Measurements from ENCODE around the gene CADM2.
A peak's percentile ranks its signal among the peaks of the same experiment; 100 is the strongest.

CADM2 gene

DNA sequence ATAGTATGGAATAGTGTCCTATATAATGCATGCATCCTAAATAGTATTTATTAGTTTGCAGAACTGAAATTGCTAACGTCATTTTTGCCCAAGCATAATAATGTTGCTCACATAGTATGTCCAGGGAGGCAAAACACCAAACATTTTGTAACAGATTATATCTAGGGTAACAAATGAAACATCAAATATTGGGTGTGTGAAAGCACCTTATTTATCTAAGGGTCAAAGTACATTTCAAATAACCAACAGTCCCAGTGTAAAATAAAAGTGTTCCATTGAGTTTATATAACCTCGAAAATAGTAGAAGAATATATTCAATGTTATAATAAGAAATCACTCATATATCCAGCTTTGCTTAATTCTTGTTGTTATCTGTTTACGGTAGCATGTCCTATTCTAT, 363.1 kb downstream of the CADM2 start:
- ATAC-seq (no peak), DNase-seq (no peak)

DNA sequence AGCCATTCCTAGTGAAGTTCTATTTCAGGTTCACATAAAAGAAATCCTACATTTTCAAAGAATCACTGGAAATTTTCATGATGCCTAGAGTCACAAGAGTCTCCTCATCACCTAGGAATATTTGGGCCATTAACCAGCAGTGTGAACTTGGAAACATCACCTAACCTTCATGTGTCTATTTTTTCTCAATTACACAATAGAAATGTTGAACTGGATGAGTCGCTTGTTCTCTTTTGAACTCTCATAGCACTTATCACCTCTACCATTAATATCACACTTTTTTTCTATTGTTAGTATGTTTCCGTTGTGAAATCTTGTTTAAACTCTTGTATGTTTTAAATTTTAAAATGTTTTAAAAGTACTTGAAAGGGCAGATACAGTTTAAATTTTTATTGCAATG, 371.3 kb downstream of the CADM2 start:
- no peak for DNase-seq
- no peak for ATAC-seq

DNA sequence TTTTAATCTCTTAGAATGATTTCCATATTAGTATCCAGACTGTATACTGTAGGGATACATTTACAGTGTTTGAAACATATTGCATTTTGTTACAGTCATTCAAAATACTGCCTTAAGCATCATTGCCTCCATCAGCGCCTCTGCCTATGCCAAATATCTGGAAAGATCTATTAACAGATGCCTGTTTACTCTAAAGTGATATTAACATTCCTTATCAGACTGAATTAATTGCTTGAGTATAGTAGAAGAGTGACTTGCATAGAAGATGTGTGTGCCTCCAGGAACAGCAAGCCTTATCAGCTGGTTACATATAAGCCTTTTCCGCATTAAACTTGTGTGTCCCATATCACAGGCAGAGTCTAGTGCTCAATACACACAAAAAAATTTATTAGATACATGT, 379.1 kb downstream of the CADM2 start:
- no peak for DNase-seq
- no peak for ATAC-seq

GRCh38 chr3:85342915-85343314, 384.1 kb downstream of the CADM2 start:
- no peak for DNase-seq
- ATAC-seq, result no peak

DNA sequence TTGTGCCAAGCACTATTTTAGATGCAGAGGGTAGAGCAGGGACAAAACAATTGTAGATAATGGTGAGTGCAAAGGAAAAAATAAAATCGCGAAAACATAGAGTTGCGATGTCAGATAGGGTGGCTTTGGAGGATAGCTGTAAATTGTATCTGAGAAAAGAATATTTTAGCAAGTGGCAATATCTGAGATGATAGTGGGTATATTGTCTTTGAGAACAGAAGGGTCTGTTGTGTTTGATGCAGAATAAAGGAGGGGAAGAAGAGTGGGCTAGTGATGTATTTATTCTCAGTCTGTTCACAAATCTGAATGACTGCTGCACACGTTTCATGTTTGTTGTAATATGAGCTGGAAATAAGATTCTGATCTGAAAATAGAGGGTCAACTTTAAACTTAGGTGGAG, 396.8 kb downstream of the CADM2 start:
- ATAC-seq (no peak), DNase-seq (no peak)

DNA sequence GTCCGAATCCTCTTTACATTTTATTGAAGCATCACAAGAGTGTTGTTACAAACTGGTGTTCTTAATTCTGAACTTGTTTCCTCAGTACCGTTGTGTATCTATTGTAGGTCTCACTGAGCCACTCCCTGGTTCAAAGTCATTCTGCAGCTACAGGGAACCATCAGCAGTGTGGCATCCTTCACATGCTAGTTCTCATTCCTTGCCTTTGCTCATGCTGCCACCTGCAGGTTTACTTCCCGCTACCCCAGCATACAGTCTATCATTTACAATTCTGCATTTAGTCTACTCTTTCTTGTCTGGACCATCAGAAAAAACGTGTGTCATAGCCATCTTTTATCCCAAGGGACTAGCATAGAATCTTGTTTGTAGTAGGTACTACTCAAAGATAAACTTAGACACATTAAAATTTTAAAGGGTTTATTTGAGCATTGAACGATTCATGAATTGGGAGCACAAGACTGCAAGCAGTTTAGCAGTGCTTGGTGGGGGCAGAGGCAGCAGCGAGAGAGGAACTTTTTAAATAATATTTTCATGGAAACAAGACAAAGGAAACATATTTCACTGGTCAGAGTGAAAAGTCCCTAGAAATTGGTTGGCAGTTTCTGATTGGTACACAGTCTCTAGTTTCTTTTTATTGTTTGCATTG, 402.1 kb downstream of the CADM2 start:
- DNase-seq, result peak; percentile 7
- ATAC-seq, result no peak

GRCh38 chr3:85364296-85364909, 405.6 kb downstream of the CADM2 start:
- no peak for ATAC-seq
- DNase-seq, result no peak

DNA sequence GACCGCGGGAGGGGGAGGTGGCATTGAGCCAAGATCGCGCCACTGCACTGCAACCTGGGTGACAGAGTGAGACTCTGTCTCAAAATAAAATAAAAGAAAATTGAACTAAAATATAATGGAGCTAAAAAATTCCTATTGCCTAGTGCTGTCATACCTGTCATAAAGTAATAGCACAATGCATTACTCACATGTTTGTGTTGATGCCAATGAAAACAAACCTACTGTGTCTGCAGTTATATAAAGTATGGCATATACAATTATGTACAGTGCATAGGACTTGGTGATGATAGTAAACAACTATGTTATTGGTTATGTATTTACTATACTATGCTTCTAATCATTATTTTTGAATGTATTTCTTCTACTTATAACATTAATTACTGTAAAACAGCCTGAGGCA, 411.6 kb downstream of the CADM2 start:
- DNase-seq (no peak), ATAC-seq (no peak)

GRCh38 chr3:85376131-85376530, 417.3 kb downstream of the CADM2 start:
- no peak for ATAC-seq
- DNase-seq, result no peak

DNA sequence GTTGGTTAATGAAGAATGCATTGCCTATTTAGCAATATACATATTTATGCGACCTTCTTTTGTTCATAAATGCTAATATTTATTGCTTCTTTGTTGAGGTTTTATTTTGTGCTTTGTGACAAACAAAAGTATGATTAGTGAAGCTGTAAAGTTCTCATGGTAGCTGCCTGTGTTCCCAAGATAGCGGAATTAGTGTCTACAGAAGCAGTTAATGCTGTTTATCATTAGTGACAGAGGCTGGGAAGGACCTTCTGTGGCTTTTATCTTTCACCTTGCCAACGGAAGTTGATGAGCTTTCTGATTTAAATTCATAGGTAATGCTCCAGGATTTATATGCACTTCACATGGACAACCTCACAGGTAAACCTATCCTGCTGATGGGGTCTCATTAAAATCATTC, 418.3 kb downstream of the CADM2 start:
- DNase-seq (no peak), ATAC-seq (no peak)

- DNase-seq (no peak), ATAC-seq (no peak)
Measured at GRCh38 chr3:85384372-85384771, 425.6 kb downstream of the CADM2 start.

- no peak for DNase-seq
- ATAC-seq, result no peak
Measured at GRCh38 chr3:85387913-85388505, 429.2 kb downstream of the CADM2 start.

- ATAC-seq, result no peak
- no peak for DNase-seq
Measured at GRCh38 chr3:85394424-85394823, 435.6 kb downstream of the CADM2 start.

DNA sequence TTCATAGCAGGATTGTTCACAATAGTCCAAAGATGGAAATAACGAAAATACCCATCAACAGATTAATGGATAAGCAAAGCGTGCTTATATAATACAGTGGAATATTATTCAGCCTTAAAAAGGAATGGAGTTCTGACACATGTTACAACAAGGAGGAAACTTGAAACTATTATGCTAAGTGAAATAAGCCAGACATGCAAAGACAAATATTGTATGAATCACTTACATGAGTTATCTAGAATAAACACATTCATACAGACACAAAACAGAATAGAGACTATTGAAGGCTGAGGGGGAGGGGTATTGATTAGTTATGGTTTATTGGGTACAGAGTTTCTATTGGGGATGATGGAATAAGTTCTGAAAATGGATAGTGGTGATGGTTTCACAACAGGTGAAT, 438.6 kb downstream of the CADM2 start:
- DNase-seq (no peak), ATAC-seq (no peak)

GRCh38 chr3:85426121-85426520, 467.3 kb downstream of the CADM2 start:
- DNase-seq (no peak), ATAC-seq (no peak)

- DNase-seq (no peak), ATAC-seq (no peak)
Measured at GRCh38 chr3:85427467-85427866, 468.7 kb downstream of the CADM2 start.

DNA sequence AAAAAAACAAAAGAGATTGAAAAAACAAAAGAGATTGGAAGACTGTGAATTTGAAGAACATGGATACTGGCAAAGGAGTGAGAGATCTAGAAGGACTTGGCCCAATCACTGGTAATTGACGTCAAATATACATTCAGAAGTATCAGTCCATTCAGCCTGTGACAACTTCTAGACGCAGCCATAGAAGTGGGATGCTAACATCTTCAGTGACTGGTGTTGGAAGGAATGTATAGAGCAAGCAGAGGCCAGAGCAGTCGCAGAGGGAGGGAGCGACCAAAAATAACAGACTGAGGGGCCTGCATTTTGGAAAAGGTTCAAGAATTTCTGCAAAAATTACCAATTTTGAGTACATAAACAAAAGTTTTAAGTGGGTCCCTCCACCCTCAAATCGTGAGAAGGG, 473.3 kb downstream of the CADM2 start:
- no peak for ATAC-seq
- no peak for DNase-seq

DNA sequence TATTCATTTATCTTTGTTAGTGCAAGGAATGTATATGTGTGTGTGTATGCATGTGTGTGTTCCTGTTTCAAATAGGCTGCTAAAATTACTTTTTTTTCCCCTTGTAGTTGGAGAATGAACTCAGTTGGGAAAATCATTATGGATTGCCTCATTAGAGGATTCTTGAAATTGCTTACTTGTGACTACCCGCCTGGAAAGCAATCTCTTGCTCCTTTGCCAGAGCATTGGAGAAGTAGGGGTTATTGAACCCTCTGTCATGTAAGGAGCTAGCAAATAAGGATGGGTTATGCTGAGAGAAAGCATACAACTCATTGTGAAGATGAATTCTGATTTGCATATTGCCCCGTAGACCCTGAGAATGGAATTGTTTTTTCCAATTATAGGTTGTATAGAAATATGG, 474.5 kb downstream of the CADM2 start:
- no peak for ATAC-seq

GRCh38 chr3:85455561-85456200, 496.9 kb downstream of the CADM2 start:
- DNase-seq (no peak), ATAC-seq (no peak)

More for the DNA sequence above, 474.5 kb downstream of the CADM2 start:
- no peak for DNase-seq

- no peak for DNase-seq
- no peak for ATAC-seq
Measured at GRCh38 chr3:85474241-85474640, 515.5 kb downstream of the CADM2 start.

- no peak for DNase-seq
- ATAC-seq, result no peak
Measured at GRCh38 chr3:85475346-85475745, 516.6 kb downstream of the CADM2 start.

GRCh38 chr3:85476891-85477495, 518.2 kb downstream of the CADM2 start:
- DNase-seq, result no peak
- no peak for ATAC-seq
